ENCODE data around the gene RRBP1. TPM values are rescaled to one million over a fixed set of nuclear protein-coding genes. Genes with fewer than 3 reads are reported as not detected.
A peak's percentile ranks its signal among the peaks of the same experiment; 100 is the strongest.

The RRBP1 gene
- total and polyA plus RNA-seq, 3 donors from 2014 or later, result 93.8 to 146 (median 144) TPM

- 81 to 95% methylated on average over 5 of the region's 5 CpGs for WGBS, 2 donors
- no peak for TF ChIP-seq POLR2A (IDR thresholded peaks at IDR 0.05)
- no peak for TF ChIP-seq CTCF (IDR thresholded peaks at IDR 0.05)
- no peak for DNase-seq
- intact Hi-C loops (cut with DNase I; ENCODE audit: low total_unique reads), result no loop called here
- H3K4me1 ChIP-seq, result peaks cover 11% of the 10 kb centered on the region
- H3K9me3 ChIP-seq, result no peaks in the 10 kb centered on the region
- no peaks in the 10 kb centered on the region for H3K36me3 ChIP-seq (ENCODE audit: low read depth, missing control alignments)
- H3K4me3 ChIP-seq, result no peak overlapping the region
- H3K27me3 ChIP-seq, result no peaks in the 10 kb centered on the region
- no peak overlapping the region for H3K27ac ChIP-seq
Observed at GRCh38 chr20:17715075-17715474, 33.0 kb upstream of the RRBP1 start.

GRCh38 chr20:17714597-17714996 is 32.6 kb upstream of the RRBP1 start:
- intact Hi-C loops (cut with DNase I; ENCODE audit: low total_unique reads), result no loop called here
- Histone ChIP-seq H3K9me3 (no peaks in the 10 kb centered on the region), H3K4me3 (no peak overlapping the region), H3K36me3 (ENCODE audit: low read depth, missing control alignments) (no peaks in the 10 kb centered on the region), H3K4me1 (peaks cover 11% of the 10 kb centered on the region), H3K27me3 (no peaks in the 10 kb centered on the region), H3K27ac (no peak overlapping the region)
- no peak for TF ChIP-seq CTCF (IDR thresholded peaks at IDR 0.05)
- TF ChIP-seq POLR2A (IDR thresholded peaks at IDR 0.05), result no peak
- no peak for DNase-seq
- 89 to 91% methylated on average over 1 of the region's 1 CpG for whole genome bisulfite sequencing, 2 donors

GRCh38 chr20:17712708-17713107 is 30.7 kb upstream of the RRBP1 start:
- Histone ChIP-seq H3K36me3 (ENCODE audit: low read depth, missing control alignments) (no peaks in the 10 kb centered on the region), H3K4me1 (peaks cover 11% of the 10 kb centered on the region), H3K27ac (no peak overlapping the region), H3K9me3 (no peaks in the 10 kb centered on the region), H3K27me3 (no peaks in the 10 kb centered on the region), H3K4me3 (no peak overlapping the region)
- 82 to 91% methylated on average over 6 of the region's 6 CpGs for WGBS, 2 donors
- TF ChIP-seq CTCF (IDR thresholded peaks at IDR 0.05) (no peak), POLR2A (IDR thresholded peaks at IDR 0.05) (no peak)
- intact Hi-C loops (cut with DNase I; ENCODE audit: low total_unique reads), result no loop called here
- no peak for DNase-seq

- no peaks in the 10 kb centered on the region for H3K9me3 ChIP-seq
- H3K4me3 ChIP-seq, result no peak overlapping the region
- peaks cover 11% of the 10 kb centered on the region for H3K4me1 ChIP-seq
- intact Hi-C loops (cut with DNase I; ENCODE audit: low total_unique reads), result no loop called here
- H3K27me3 ChIP-seq, result no peaks in the 10 kb centered on the region
- DNase-seq, result peak; percentile 77
- WGBS, 2 donors, result 63 to 74% methylated on average over 4 of the region's 4 CpGs
- H3K36me3 ChIP-seq (ENCODE audit: low read depth, missing control alignments), result no peaks in the 10 kb centered on the region
- TF ChIP-seq POLR2A (IDR thresholded peaks at IDR 0.05) (no peak), CTCF (IDR thresholded peaks at IDR 0.05) (no peak)
- no peak overlapping the region for H3K27ac ChIP-seq
Observed at GRCh38 chr20:17712201-17712600, 30.2 kb upstream of the RRBP1 start.

GRCh38 chr20:17711267-17711627 is 29.2 kb upstream of the RRBP1 start:
- no peak overlapping the region for H3K4me3 ChIP-seq
- DNase-seq, result no peak
- no peak for TF ChIP-seq CTCF (IDR thresholded peaks at IDR 0.05)
- no peak for TF ChIP-seq POLR2A (IDR thresholded peaks at IDR 0.05)
- WGBS, 2 donors, result 88 to 96% methylated on average over 5 of the region's 5 CpGs
- no peak overlapping the region for H3K27ac ChIP-seq
- no peaks in the 10 kb centered on the region for H3K27me3 ChIP-seq
- H3K4me1 ChIP-seq, result peaks cover 11% of the 10 kb centered on the region
- intact Hi-C loops (cut with DNase I; ENCODE audit: low total_unique reads), result no loop called here
- no peaks in the 10 kb centered on the region for H3K9me3 ChIP-seq
- H3K36me3 ChIP-seq (ENCODE audit: low read depth, missing control alignments), result no peaks in the 10 kb centered on the region
